Frontal cortex (tissue), 4 donors: ENCODE data around the gene CTR9. TPM values are rescaled to one million over a fixed set of nuclear protein-coding genes. Genes with fewer than 3 reads are reported as not detected.
A peak's percentile ranks its signal among the peaks of the same experiment; 100 is the strongest.

Experiments used
- DNase-seq, 2 donors: peaks; one replicate each; pipeline ENCODE4 v3.0.0; 2012; ENCODE audit warnings: low spot score in 2 of 2
- FAIRE-seq: peaks from 2 replicates; lab custom pipeline; 2012; peaks lifted over from hg19 to GRCh38; lab: Jason Lieb, UNC
- total RNA-seq: library from RNA; depleted of rRNA; stranded (reverse); fragments of >200 nt; gene quantifications from one replicate; pipeline ENCODE4 v1.2.3, GENCODE V29; 2014
- donor health status: control.
- donor health status: control.
- donor health status: control.

The CTR9 gene
- total RNA-seq, 1 donor from 2014 or later, result 39.9 TPM

- no peak for DNase-seq
Observed at GRCh38 chr11:10777806-10778205, 26.8 kb downstream of the CTR9 start.

DNA sequence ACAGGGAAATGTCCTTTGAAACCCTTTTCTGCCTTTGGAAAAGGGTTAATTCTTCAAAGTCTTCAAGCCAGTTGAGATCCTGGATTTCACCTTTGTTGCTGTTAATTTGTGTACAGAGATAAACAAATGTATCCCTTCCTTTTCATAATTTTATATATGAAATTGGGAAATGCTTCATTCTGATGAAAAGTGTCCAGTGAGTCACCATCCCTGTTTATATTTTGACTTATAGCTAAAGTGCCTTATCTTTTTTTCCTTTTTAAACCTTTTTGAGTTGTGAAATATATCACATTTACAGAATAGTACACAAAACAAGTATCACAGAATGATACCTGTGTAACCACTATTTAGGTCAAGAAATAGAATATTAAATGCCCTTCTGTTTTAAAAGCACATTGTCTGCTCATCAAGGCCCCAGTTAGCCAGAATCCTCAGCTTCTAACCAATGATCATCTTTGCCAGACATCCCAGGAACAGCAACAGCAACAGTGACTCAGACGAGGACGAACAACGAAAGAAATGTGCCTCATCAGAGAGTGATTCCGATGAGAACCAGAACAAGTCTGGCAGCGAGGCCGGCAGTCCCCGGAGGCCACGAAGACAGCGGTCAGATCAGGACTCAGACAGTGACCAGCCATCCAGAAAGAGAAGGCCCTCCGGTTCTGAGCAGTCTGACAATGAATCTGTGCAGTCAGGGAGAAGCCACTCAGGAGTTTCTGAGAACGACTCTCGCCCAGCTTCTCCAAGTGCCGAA lies 27.3 kb downstream of the CTR9 start:
- DNase-seq (peak in 1 of 2 donors; percentile 40), FAIRE-seq (no peak)

More at GRCh38 chr11:10777806-10778205, 26.8 kb downstream of the CTR9 start:
- FAIRE-seq, result no peak

DNA sequence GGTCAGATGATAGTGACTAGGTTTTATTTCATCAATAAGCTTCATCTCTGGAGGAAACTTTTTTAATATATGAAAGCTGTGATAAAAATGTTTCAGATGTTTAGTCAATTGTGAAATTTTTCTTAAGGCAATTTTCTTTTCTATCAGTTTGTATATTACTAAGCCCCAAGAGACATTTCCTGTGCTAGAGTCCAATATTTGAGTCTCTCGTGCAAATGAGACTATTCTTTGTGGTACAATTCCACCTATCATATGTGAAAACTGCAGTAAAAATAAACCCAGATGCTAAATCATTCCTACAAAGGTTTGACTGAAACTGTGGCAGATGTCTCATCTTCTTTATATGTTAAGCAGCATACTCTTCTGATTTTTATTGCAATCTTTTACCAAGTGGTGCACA lies 28.0 kb downstream of the CTR9 start:
- FAIRE-seq, result no peak
- no peak for DNase-seq

DNA sequence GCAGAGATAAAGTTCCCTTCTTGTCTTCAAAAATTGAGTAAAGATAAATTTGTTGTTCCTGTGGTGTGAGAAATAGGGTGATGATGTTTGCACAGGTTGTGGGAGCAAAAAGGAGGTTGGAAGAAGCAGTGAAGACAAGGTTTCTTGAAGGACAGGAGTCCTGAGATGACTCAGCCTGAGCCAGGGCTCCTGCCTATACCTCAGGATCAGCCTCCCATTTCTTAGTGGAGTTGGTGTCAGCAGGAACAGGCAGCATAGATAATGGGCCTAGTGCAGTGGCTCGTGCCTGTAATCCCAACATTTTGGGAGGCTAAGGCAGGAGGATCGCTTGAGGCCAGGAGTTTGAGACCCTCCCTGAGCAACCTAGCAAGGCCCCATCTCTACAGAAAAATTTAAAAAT lies 29.0 kb downstream of the CTR9 start:
- FAIRE-seq (no peak), DNase-seq (no peak)

DNA sequence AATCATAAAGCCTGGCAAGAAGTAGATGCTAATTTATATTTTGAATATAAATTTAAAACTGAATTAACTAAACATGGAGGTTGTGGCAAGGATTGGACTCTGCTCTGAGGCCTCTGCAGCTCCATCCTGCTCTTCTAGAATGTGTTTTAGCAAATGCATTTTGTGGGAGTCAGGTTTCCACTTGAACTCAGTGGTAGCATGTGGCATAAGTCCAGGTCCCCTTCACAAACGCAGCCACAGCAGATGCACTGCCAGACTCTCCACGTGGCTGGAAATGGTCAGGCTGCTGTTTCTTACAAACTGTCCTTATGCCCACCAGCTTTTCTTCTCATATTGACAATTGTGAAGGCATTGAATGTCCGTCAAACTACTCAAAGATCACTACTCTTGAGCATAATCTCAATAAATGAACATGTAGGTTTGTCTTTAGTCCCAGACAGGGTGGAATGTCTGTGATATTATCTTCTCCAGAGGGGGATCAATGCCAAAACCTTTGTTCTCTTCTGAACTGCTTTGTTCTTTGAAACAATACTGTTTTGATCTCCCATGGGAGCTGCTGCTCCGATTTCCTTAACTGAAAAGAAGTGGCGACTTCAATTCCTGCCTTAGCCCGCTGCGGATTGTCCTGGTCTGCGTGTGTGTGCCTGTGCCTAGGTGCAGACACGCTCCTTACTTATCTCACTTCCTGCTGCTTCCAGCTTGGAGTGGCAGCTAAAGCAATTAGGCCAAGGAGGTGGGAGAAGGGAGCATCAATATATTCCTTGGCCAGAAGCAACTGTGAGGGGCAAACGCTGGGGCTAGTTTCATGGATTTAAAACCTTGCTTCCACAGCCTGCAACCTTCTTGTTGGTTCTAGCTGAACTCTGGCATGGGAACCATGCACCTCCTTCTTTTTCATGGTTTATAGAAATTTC lies 33.4 kb downstream of the CTR9 start:
- DNase-seq (no peak), FAIRE-seq (no peak)

- FAIRE-seq, result no peak
- no peak for DNase-seq
Observed at GRCh38 chr11:10785146-10785474, 34.1 kb downstream of the CTR9 start.

DNA sequence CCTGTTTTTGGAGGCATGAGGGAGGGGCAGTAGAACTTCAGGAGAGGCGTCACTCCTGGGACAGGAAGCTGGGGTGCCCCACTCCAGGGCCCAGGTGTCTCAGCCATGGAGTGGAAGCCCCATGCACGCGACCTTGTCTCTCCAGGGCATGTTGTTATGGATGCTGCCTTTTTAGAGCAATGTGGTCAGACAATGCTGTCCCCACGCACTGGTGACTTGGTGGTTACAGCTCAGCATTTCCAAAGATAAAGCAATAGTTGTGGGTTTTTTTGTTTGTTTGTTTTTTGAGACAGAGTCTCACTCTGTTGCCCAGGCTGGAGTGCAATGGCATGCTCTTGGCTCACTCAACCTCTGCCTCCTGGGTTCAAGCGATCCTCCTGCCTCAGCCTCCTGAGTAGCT lies 35.4 kb downstream of the CTR9 start:
- DNase-seq (no peak), FAIRE-seq (no peak)

GRCh38 chr11:10792385-10793068 lies 41.5 kb downstream of the CTR9 start:
- peak; percentile 28 to 70 for DNase-seq
- FAIRE-seq, result no peak

GRCh38 chr11:10793470-10794255 lies 42.6 kb downstream of the CTR9 start:
- DNase-seq (no peak), FAIRE-seq (no peak)

DNA sequence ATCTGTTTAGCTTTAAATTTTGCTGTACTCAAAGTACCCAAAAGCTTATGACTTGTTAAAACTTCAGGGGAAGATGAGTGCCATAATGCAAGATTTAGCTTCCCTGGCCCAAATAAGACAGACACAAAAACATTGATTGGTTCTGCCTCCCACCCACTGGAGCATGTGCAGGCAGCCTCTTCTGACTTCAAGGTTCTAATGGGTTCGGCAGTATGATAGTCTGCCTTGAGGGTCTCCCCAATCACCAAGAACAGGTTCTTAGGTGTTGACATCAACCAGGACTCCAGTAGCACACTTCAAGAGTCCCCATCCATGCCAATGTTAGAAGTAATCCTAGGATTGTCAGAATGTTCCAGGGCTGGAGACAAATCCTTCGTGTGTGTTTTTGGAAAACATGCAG lies 45.1 kb downstream of the CTR9 start:
- FAIRE-seq, result no peak
- DNase-seq, result no peak

DNA sequence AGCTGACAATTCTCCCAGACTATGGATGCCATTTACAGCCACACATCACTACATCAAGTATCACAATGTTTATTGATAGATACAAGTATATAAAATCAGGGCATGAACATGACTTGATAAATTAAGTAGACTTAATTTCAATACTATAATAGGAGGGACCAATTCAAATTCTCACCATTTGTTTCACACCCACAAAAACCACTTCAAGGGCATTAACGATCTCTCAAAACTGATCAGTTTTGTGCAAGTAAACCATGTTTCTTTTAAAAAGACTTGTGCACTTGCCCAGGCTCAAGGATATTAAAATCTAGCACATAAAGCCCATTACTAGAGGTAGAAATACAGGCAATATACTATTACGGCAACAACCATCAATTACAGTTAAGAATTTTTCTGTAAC lies 46.0 kb downstream of the CTR9 start:
- no peak for FAIRE-seq

GRCh38 chr11:10797531-10797930 lies 46.5 kb downstream of the CTR9 start:
- DNase-seq, result no peak
- FAIRE-seq, result no peak

More for the DNA sequence above, 46.0 kb downstream of the CTR9 start:
- no peak for DNase-seq

DNA sequence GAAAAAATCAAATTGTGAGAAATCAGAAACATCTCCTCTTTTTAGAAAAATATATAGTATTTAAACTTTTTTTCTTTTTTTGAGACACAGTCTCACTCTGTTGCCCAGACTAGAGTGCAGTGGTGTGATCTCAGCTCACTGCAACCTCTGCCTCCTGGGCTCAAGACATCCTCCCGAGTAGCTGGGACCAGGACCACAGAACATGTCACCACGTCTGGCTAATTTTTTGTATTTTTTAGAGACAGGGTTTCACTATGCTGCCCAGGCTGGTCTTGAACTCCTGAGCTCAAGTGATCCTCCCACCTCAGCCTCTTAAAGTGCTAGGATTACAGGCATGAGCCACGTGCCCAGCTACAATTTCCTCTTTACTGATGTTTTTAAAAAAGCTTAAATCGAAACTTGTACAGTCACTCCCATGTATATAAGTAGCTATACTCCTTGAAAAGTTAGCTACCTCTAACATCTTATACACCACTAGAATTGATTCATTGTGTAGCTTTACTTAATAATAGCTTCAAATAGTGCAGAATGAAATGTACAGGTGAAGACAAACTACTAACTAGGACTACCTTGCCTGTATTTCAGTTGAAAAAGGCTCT lies 47.4 kb downstream of the CTR9 start:
- DNase-seq (no peak), FAIRE-seq (no peak)

DNA sequence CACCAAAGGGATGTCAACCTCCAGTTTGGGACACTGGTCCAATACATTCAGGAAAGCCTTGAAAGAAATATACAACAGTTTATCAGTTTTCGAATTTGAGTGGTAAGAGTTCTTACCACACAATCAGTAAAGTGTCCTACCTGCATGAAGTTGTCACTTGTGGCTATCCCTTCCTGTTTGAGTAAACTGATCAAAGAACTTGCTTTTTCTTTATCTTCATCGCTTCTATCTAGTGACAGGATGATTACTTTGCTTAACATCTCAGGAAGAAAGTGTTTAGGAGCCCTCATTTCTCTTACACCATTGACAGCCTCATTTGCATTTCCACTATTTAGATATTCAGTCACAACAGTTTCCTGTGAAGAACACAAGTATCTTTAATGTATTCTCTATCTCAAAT lies 49.2 kb downstream of the CTR9 start:
- DNase-seq, result no peak
- FAIRE-seq, result no peak

DNA sequence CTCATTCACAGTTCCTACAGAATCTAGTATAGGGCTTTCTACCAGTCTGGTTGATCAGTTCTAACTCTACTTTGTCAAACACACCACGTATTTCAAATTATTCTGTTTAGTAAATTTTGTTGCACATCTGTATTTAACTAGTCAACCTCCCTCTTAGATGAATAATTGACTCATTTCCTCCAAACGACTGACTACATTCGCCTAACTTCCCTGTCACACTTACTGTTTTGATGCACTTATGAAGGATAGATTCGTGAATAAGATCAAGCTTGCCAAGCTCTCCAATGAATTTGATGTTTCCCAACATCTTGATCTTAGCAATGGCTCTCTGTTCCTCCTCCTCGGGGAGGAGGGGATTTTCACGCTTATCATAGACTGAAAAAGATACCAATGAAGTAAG lies 52.6 kb downstream of the CTR9 start:
- DNase-seq, result no peak
- FAIRE-seq, result no peak

GRCh38 chr11:10805741-10806140 lies 54.7 kb downstream of the CTR9 start:
- FAIRE-seq (no peak), DNase-seq (no peak)

DNA sequence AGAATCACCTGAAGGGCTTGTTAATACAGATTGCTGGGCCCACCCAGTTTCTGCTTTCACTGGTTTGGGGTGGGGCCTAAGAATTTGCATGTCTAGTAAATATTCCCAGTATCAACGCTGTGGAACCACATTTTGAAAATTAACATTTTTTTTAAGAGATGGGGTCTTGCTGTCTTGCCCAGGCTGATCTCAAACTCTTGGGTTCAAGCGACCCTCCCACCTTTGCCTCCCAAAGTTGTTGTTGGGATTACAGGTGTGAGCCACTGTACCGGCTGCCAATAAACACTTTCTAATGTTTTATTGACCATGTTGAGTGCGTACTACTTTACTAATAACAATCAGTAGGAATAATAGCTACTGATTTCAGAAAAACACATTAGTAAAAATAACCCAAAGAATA lies 55.2 kb downstream of the CTR9 start:
- no peak for FAIRE-seq
- no peak for DNase-seq

DNA sequence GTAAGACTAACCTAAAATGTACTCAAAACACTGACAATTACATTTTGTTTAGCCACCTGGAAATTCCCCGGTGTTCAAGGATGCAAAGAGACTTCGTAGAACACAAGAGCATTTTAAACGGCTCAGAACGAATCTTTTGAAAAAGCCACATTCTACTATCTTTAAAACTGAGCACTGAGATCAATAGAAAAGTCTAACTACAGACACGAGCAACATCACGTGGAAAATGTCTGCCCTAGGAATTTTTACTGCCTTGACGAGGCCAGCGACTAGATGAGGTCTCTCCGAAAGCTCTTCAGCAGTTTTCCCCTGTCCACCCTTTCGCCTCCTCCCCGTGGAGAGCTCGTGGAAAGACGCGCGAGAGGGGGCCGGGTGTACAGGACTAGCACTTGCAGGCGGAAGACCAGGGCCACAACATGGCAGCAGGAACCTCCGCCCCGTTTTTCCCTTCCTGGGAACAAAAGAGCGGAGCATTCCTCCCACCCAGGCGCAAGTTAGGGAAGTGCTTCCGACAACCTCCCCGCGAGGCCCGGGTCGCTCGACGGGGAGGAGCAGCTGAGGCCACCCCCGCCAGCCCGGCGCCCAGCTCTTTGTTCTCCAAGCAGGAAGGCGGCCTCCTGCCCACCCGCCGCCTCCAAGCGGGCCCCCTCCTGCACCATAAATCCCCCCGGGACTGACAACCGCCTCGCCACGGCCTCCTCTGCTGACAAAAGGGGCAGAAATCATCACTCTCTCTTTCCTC lies 56.6 kb downstream of the CTR9 start:
- DNase-seq (peak; percentile 48 to 49), FAIRE-seq (no peak)

DNA sequence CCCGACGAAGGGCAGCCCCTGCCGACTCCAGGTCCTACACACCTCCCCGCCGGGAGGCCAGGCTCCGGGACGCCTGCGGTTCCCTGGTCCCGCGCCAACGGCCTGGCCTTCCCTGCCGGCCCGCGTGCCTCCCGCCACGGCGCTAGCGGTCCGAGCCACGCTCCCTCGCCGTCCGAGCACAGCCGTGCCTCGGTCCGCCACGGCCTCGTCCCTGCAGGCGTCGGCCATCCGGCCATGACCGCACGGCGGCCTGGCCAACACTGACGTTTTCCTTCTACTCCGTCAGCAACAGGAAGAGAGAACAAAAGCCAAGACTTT lies 57.1 kb downstream of the CTR9 start:
- FAIRE-seq (no peak), DNase-seq (peak; percentile 46 to 55)
